Measurements from ENCODE around the gene DEDD2. TPM values are rescaled to one million over a fixed set of nuclear protein-coding genes. Genes with fewer than 3 reads are reported as not detected.

The DEDD2 gene
- total and polyA plus RNA-seq, 10 donors = 24.7 to 73.9 (median 47.2) TPM

- Histone ChIP-seq H3K4me3 (peak overlapping the region; percentile 60 to 94 (median 76)), H3K9me3 (no peaks in the 10 kb centered on the region), H3K4me1 (peaks cover 33 to 67% (median 52%) of the 10 kb centered on the region in 6 donors), H3K27ac (peak overlapping the region; percentile 46 to 97 (median 87)), H3K36me3 (peaks cover 0 to 26% (median 17%) of the 10 kb centered on the region in 6 donors), H3K27me3 (replicated peaks in 1 of 7) (no peaks in the 10 kb centered on the region)
- 0 to 8% (median 3%) methylated on average over 6 of the region's 6 CpGs for WGBS, 5 donors
- TF ChIP-seq POLR2A (IDR thresholded peaks at IDR 0.05) (no peak), CTCF (IDR thresholded peaks at IDR 0.05 in 8 of 11, conservative IDR thresholded peaks at IDR 0.05 in 3 of 11) (no peak), POLR2AphosphoS5 (IDR thresholded peaks at IDR 0.05) (no peak)
- DNase-seq = no peak
- intact Hi-C loops (cut with DNase I; ENCODE audit: low total_unique reads) = no loop called here
Measured at GRCh38 chr19:42220751-42221097, 3.2 kb upstream of the DEDD2 start.

- WGBS, 5 donors = 0 to 1% (median 1%) methylated on average over 39 to 53 of the region's 53 CpGs
- H3K27ac ChIP-seq = peak within 1 kb of the TSS; percentile 74 to 97 (median 87)
- H3K4me1 ChIP-seq = peaks cover 38 to 73% (median 58%) of the 10 kb centered on the region in 6 donors
Measured at GRCh38 chr19:42219812-42220750, 2.6 kb upstream of the DEDD2 start, which contains the start of gene ZNF526. ZNF526 (plus strand) TSS chr19:42220312; CDS start chr19:42224404, 4,092 bp downstream.

GRCh38 chr19:42216653-42217519, 591 bp downstream of the DEDD2 start:
- peak overlapping the region; percentile 83 to 97 (median 96) for H3K27ac ChIP-seq
- peak; percentile 92 for DNase-seq
- no peaks in the 10 kb centered on the region for H3K27me3 ChIP-seq (replicated peaks in 1 of 7)
- peak in 1 of 3 donors; percentile 21 for TF ChIP-seq POLR2AphosphoS5 (IDR thresholded peaks at IDR 0.05)
- TF ChIP-seq CTCF (IDR thresholded peaks at IDR 0.05 in 8 of 11, conservative IDR thresholded peaks at IDR 0.05 in 3 of 11) = no peak
- TF ChIP-seq POLR2A (IDR thresholded peaks at IDR 0.05) = no peak
- WGBS, 5 donors = 0 to 1% (median 1%) methylated on average over 41 to 79 of the region's 79 CpGs
- peaks cover 34 to 92% (median 84%) of the 10 kb centered on the region in 6 donors for H3K4me1 ChIP-seq
- intact Hi-C loops (cut with DNase I; ENCODE audit: low total_unique reads) = no loop called here
- peak overlapping the region; percentile 64 to 96 (median 88) for H3K4me3 ChIP-seq
- H3K9me3 ChIP-seq = no peaks in the 10 kb centered on the region
- H3K36me3 ChIP-seq = peaks cover 0 to 41% (median 29%) of the 10 kb centered on the region in 6 donors

More at GRCh38 chr19:42219812-42220750, 2.6 kb upstream of the DEDD2 start, which contains the start of gene ZNF526:
- Histone ChIP-seq H3K36me3 (peaks cover 0 to 26% (median 13%) of the 10 kb centered on the region in 6 donors), H3K4me3 (peak within 1 kb of the TSS; percentile 60 to 94 (median 76)), H3K9me3 (no peaks in the 10 kb centered on the region), H3K27me3 (replicated peaks in 1 of 7) (no peaks in the 10 kb centered on the region)
- intact Hi-C loops (cut with DNase I; ENCODE audit: low total_unique reads) = no loop called here
- peak; percentile 99 for DNase-seq
- TF ChIP-seq CTCF (IDR thresholded peaks at IDR 0.05 in 8 of 11, conservative IDR thresholded peaks at IDR 0.05 in 3 of 11) (peak in 4 of 11 experiments; percentile 5 to 31 (median 13)), POLR2A (IDR thresholded peaks at IDR 0.05) (peak in 2 of 3 donors; percentile 46 to 49), POLR2AphosphoS5 (IDR thresholded peaks at IDR 0.05) (peak; percentile 95 to 97 (median 96))

Data from spleen (tissue), 11 donors.